GM18520 (cell line): ENCODE measurements around the gene SV2B.

Experiments
- ATAC-seq: cut with Tn5 transposase; IDR thresholded peaks from one replicate; pipeline ENCODE4 v1.9.1; 2021; ENCODE audit not compliant: unreplicated experiment

SV2B gene

GRCh38 chr15:91227117-91227516 lies 127.1 kb downstream of the SV2B start:
- ATAC-seq, result no peak

DNA sequence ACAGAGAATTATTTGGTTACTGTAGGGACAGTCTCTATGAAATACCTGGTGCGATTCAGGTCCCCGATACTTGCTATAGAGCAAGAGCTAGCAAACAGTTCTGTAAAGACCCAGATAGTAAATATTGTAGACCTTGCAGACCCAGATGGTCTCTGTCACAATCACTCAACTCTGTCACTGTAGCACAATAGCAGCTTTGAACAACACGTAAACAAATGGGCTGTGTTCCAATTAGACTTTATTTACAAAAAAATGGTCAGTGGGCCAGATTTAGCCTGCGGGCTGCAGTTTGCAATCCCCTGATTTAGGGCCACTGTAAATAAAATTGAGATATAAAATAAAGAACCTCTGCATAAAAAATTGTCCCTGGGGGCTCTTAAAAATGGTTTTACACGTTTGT lies 127.7 kb downstream of the SV2B start:
- ATAC-seq, result no peak

- no peak for ATAC-seq
Measured at GRCh38 chr15:91228383-91228782, 128.3 kb downstream of the SV2B start.

DNA sequence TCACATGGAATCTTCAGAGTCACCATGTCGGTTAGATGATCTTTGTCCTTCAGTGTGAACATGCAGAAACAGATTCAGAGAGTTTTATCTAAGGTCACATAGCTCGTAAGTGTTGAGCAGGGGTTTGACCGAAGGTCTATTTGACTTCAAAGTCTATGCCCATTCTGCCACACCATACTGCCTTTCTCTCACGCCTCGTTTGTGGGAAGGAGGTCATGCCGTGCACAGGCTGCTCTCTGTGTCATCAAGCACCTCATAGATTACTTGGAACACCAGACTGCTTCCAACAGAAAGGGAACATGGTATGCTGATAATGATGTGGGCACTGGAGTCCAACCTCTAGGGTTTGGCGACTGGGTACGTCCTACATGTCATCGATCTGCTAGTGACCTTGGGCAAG lies 128.8 kb downstream of the SV2B start:
- ATAC-seq, result no peak

DNA sequence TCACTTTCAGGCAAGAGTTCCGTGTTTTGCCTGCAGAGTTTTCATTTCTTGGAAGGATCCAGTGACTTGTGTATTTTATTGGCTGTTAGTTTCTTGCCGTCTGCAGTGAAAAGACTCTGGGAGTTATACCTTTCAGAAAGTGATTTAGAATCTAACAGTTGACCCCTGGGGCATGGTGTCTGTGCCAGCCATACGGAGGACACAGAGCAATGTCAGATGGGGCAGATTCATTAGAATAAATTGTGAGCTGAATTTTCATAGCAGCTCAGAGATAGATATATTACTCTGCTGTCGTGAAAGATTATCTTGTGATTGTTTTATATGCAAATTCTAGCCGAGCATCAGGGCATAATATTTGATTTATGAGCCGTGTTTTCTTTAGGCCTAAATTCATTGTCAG lies 131.6 kb downstream of the SV2B start:
- no peak for ATAC-seq

DNA sequence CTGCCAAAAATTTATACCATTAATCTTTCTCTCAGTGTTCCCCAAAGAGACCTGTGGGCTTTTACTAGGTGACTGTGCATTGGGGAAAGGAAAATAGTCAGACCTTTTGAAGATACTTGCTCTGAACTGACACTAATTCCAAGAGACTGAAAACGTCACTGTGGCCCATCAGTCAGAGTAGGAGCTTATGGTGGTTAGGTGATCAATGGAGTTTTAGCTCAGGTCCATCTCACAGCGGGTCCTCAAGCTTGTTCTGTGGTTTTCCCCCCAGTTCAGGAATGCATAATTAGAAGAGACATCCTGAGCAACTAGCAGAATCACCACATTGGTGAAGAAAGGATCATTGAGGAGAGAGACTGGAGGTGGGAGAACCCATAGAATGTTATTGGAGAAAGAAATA lies 134.7 kb downstream of the SV2B start:
- no peak for ATAC-seq

- no peak for ATAC-seq
Measured at GRCh38 chr15:91235376-91235775, 135.3 kb downstream of the SV2B start.

DNA sequence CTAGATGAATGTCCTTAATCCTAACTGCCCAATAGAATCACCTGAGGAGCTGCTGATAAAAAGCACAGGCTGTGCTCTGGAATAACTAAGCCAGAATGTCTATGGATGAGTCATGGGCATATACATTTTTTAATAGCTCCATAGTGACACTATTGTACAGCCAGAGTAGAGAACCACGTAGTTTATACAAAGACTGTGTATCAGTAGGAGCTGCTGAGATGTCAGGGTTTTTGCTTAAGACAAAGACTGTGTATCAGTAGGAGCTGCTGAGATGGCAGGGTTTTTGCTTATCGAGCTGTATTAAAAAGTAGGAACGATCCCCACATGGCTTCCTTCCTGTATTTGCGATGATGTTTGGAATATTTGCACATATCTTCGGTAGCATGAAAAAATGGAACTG lies 137.4 kb downstream of the SV2B start:
- ATAC-seq, result no peak

- ATAC-seq, result no peak
Measured at GRCh38 chr15:91238644-91239425, 138.8 kb downstream of the SV2B start.

GRCh38 chr15:91243826-91244225 lies 143.8 kb downstream of the SV2B start:
- no peak for ATAC-seq

DNA sequence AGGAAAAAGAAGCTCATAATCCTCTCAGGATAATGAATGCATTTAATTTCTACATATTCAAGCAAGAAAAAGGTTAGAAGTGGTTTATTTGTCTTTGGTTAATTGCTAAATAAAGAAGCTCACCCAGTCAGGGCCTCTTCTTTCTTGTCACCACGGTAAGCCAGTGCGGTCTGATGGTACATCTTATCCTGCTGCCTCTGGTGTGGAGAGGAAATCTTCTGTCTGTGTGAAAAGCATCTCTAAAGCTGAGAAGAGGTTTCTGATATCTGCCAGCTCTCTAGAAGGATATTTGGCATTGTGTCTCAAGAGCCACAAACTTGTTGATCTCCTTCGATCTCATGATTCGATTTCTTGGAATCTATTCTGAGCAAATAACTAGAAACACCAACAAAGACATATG lies 144.9 kb downstream of the SV2B start:
- ATAC-seq, result no peak

DNA sequence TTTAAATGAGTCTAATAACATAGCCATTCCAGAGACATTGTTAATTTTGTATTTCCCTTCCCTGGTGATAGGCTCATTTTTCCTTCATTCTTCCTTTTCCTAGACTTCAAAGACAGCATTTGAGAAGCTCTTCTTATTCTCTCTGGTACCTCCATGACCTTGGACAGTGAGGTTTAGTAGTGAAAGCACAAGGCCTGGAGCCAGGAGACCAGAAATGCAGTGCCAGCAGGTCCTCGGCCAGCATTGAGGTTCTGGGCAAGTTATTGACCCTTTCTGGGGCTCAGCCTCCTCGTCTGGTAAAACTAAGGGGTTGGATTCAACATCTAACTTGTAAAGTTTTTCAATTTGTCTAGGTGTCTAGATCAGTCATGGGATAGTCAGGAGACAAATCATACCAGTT lies 146.9 kb downstream of the SV2B start:
- no peak for ATAC-seq

DNA sequence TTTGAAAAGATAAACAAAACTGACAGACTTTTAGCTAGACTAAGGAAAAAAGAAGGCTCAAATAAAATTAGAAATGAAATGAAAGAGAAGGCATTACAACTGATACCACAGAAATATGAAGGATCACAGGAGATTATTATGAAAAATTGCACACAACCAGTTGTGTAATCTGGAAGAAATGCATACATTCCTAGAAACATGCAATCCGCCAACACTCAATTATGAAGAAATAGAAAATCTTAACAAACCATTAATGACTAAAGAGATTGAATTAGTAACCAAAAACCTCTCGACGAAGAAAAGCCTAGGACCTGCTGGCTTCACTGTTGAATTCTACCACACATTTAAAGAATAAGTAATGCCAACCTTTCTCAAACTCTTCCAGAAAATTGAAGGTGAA lies 149.5 kb downstream of the SV2B start:
- no peak for ATAC-seq

DNA sequence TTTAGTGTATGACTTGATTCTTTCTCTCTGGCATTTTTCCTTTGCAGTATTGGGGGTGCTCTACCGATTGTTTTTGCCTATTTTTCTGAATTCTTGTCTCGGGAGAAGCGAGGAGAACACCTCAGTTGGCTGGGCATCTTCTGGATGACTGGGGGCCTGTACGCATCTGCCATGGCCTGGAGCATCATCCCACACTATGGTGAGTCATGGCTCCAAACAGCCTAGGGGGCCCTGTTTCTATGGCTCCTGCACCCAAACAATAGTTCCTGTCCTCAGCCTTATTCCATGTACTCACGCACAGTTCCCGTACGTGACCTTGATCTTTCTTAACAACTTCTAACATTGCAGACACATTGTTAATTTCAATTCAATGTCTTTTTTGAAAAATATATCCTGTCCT lies 152.3 kb downstream of the SV2B start:
- ATAC-seq, result no peak

DNA sequence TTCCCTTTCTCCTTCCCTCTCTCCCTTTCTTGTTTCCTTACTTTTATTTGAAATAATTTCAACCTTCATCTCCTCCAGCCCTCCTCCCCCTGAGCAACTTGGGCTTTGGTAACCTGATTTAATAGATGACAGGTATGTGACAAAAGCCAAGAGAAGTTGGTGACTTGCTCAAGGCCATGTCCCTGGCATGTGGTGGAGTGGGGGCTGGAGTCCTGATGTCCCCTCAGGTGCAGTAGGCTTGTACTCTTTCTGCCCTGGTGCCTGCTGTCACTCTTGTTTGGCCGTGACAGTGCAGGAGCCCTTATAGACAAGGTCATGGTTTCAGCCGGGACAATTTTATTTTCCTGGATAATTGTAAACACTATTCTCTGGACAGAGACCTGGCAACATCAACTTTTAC lies 152.7 kb downstream of the SV2B start:
- no peak for ATAC-seq

- no peak for ATAC-seq
Measured at GRCh38 chr15:91253605-91254004, 153.5 kb downstream of the SV2B start.

- ATAC-seq, result no peak
Measured at GRCh38 chr15:91254766-91255165, 154.7 kb downstream of the SV2B start.

DNA sequence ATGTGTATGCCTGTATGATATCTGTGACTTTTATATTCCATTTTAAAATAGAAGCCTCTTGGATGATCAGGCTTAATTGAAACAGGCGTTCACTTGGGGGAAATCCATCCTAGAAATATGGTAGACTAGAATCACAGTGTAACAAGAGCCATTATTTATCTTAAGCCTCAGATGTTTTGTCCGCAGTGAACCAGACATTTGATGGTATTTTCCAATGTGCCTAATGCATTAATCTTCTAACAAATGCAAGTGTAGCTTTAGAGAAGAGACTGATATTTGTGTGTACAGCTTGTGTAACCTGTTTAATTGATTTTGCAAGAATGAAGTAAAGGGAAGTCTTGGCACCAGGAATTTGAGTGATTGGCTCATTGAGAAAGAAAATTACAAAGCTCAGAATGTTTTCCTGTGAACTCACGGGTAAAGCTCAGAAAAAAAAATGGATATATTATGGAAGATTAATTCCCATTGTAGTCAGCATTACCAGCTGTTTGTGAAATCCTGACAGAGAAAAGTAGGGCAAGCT lies 155.7 kb downstream of the SV2B start:
- no peak for ATAC-seq

DNA sequence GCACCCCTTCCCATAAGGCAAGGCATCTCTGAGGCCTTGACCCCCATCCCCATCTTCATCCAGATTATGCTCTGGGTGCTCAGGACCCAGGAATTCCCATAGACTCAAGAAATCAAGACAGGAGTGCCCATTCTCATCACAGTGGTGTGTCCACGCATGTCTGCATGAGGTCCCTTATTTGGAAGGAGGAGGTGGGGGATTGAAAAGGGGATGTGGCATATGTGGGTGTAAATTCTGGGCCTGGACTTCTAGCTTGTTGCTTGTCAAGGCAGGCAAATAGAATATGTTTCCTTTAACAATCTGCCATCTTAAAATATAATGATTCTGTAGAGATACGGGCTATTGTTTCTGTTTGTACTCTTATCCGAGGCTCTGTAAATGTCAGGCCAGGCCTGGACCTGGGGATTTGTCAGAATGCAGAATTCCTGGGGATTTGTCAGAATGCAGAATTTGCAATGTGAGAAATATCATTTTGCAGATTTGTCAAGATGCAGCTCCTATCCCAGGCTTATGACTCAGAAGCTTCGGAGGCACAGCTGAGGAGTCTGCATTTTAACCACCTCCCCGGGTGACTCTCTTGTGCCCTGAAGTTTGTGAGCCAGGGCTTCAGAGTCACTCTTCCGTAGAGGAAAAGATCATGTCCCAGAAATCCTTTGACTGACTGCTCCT lies 157.8 kb downstream of the SV2B start:
- no peak for ATAC-seq

- ATAC-seq, result no peak
Measured at GRCh38 chr15:91258415-91258759, 158.3 kb downstream of the SV2B start.

DNA sequence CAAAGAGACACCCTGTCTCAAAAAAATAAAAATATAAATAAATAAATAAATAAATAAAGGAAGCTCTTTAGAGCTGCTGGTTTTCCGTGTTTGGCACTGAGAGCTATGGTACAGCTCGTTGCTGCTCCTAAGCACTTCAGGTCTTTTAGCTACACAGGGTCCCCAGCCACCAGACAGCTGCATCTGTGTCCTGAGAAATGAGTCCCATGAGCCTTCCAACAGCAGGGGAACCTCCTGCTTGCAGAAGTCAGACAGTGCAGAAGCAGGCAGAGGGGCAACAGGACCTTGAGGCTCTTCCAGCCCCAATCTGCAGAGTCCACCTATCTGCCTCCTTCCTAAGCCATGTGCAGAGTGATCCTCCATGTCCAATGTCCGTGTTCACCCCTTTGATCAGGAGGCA lies 159.0 kb downstream of the SV2B start:
- no peak for ATAC-seq

GRCh38 chr15:91261345-91261744 lies 161.3 kb downstream of the SV2B start:
- no peak for ATAC-seq
